ENCODE data around the gene GNPAT. TPM values are rescaled to one million over a fixed set of nuclear protein-coding genes. Genes with fewer than 3 reads are reported as not detected.

GNPAT gene
- total and polyA plus RNA-seq, 2 of the 8 experiments (the other 6 are each of a cell fraction or from before 2014, with no cell fraction given): 22.9 to 47.4 TPM

GRCh38 chr1:231322880-231323530 lies 82.0 kb downstream of the GNPAT start:
- H3K27me3 ChIP-seq (replicated peaks in 1 of 4; ENCODE audit: control insufficient read depth in 3 of 4, extremely low read depth in 1 of 4, insufficient read depth in 3 of 4, low read length in 3 of 4): no peaks in the 10 kb centered on the region
- no peak overlapping the region for H3K27ac ChIP-seq (ENCODE audit: low read depth, low read length)
- H2AFZ ChIP-seq (ENCODE audit: low read length): no peak overlapping the region
- ChIA-PET POLR2A (ENCODE audit: partially characterized antibody) (no interaction called here), CTCF (ENCODE audit: partially characterized antibody) (no interaction called here)
- no peak overlapping the region for H3K14ac ChIP-seq (ENCODE audit: insufficient read length)
- no peaks in the 10 kb centered on the region for H3K79me2 ChIP-seq (ENCODE audit: control insufficient read depth in 1 of 2, insufficient read depth in 2 of 2, low read length in 2 of 2)
- no peak overlapping the region for H2BK120ac ChIP-seq (replicated peaks; ENCODE audit: low read depth, low read length)
- no peaks in the 10 kb centered on the region for H3K79me1 ChIP-seq (ENCODE audit: low read depth, low read length)
- WGBS, 2 experiments (ENCODE audit: extremely low coverage in 1 of 2, insufficient coverage in 1 of 2, insufficient read length in 1 of 2, insufficient replicate concordance in 2 of 2, low coverage in 1 of 2, low lambda C conversion rate in 2 of 2, missing lambda C conversion rate in 1 of 2): 84% methylated on average over 7 of the region's 7 CpGs; no CpG with 5 or more reads in 1 of the 2 experiments
- H3K23me2 ChIP-seq (ENCODE audit: low read depth, low read length): no peaks in the 10 kb centered on the region
- no peak overlapping the region for H4K91ac ChIP-seq (replicated peaks; ENCODE audit: insufficient read length, low read length)
- no peak overlapping the region for H2BK15ac ChIP-seq (ENCODE audit: low read length)
- FAIRE-seq (no peak), DNase-seq (ENCODE audit: low read depth in 1 of 2, low spot score in 2 of 2) (no peak)
- H2AK5ac ChIP-seq (ENCODE audit: low read depth, low read length): no peak overlapping the region
- H3K4me3 ChIP-seq (ENCODE audit: extremely low read depth in 1 of 4, insufficient read depth in 2 of 4, low read depth in 3 of 4, low read length in 4 of 4): no peak overlapping the region
- no peak overlapping the region for H2BK5ac ChIP-seq (ENCODE audit: low read depth, low read length)
- TF ChIP-seq CTCF (IDR thresholded peaks at IDR 0.05; ENCODE audit: control extremely low read depth in 1 of 3, insufficient read depth in 1 of 3, low read depth in 1 of 3, low read length in 3 of 3) (peak in 1 of 3 experiments; percentile 9; a peak in 1 of 4 replicates), SIX5 (IDR thresholded peaks at IDR 0.05; ENCODE audit: low read depth, low read length) (no peak), KDM1A (IDR thresholded peaks at IDR 0.05; ENCODE audit: borderline replicate concordance, low read length) (no peak), GABPA (IDR thresholded peaks at IDR 0.05; ENCODE audit: borderline replicate concordance, insufficient read depth, low read length) (no peak)
- H3K18ac ChIP-seq (ENCODE audit: extremely low read depth, low read length): no peak overlapping the region
- H3K23ac ChIP-seq (ENCODE audit: insufficient read length): no peak overlapping the region
- H4K5ac ChIP-seq (ENCODE audit: insufficient read length, low read depth, low read length): no peak overlapping the region
- H2BK12ac ChIP-seq (ENCODE audit: low read depth, low read length): no peak overlapping the region
- no peak overlapping the region for H3K4me2 ChIP-seq (ENCODE audit: insufficient read depth in 1 of 2, low read depth in 2 of 2, low read length in 2 of 2)
- peaks cover 2 to 3% of the 10 kb centered on the region in 2 experiments for H4K20me1 ChIP-seq (replicated peaks in 1 of 2; ENCODE audit: control insufficient read depth in 1 of 2, insufficient read depth in 2 of 2, low read length in 2 of 2)
- H3K56ac ChIP-seq (replicated peaks; ENCODE audit: insufficient read length, low read depth, low read length): no peak overlapping the region
- no peaks in the 10 kb centered on the region for H3K9me3 ChIP-seq (ENCODE audit: insufficient read depth in 2 of 2, low read depth in 1 of 2, low read length in 1 of 2)
- H2BK20ac ChIP-seq (ENCODE audit: low read length): no peak overlapping the region
- H3K9ac ChIP-seq (replicated peaks in 1 of 4; ENCODE audit: extremely low read depth in 1 of 4, low read depth in 3 of 4, low read length in 3 of 4): no peak overlapping the region
- no peaks in the 10 kb centered on the region for H3K36me3 ChIP-seq (ENCODE audit: control insufficient read depth in 2 of 4, insufficient read depth in 4 of 4, low read length in 3 of 4)
- no peaks in the 10 kb centered on the region for H3K4me1 ChIP-seq (replicated peaks in 1 of 4; ENCODE audit: control insufficient read depth in 3 of 4, insufficient read depth in 4 of 4, low read length in 3 of 4)
- no peak overlapping the region for H3K4ac ChIP-seq (replicated peaks; ENCODE audit: insufficient read length, low read depth, low read length)
- H4K8ac ChIP-seq (ENCODE audit: extremely low read depth, insufficient read depth, low read length): no peak overlapping the region
